Panc1 (cell line): Measurements from ENCODE around the gene MARCHF9. TPM values are rescaled to one million over a fixed set of nuclear protein-coding genes. Genes with fewer than 3 reads are reported as not detected.

Experiments
- ATAC-seq: fragments of 200-7000 bp; cut with Tn5 transposase; 2 replicates; pipeline ENCODE4 v1.9.1; 2020; ENCODE audit warnings: mild to moderate bottlenecking, moderate library complexity
- BruUV-seq: library from RNA; stranded (reverse); fragments of 400-500 nt; replicated peaks from 2 replicates; lab custom pipeline; 2021; lab: Mats Ljungman, UMichigan
- CTCF ChIA-PET: fragments of 300-600 bp; sonication (Branson Sonifier 250); formaldehyde crosslinking; loops from one replicate; lab custom pipeline; 2022; ENCODE audit warnings: antibody characterized with exemption; lab: Charles Lee
- POLR2A ChIA-PET: fragments of 300-600 bp; sonication (Branson Sonifier 250); formaldehyde crosslinking; loops from one replicate; lab custom pipeline; 2022; ENCODE audit warnings: antibody characterized with exemption; lab: Charles Lee
- DNase-seq: peaks from one replicate; pipeline ENCODE4 v3.0.0-alpha.2; 2010; ENCODE audit warnings: low read depth, low spot score
- H3K27ac ChIP-seq: 2 replicates; pipeline ENCODE4 v1.5.1; 2011; ENCODE audit warnings: mild to moderate bottlenecking, low read length, inconsistent platforms
- H3K27me3 ChIP-seq: fragments of 200-500 bp; sonication (Bioruptor generic); 2 replicates; pipeline ENCODE4 v1.6.0; 2014; ENCODE audit warnings: low read length, inconsistent platforms; ENCODE audit not compliant: control insufficient read depth, insufficient read depth
- H3K36me3 ChIP-seq: fragments of 200-500 bp; sonication (Bioruptor generic); 2 replicates; pipeline ENCODE4 v1.5.1; 2014; ENCODE audit warnings: inconsistent platforms, mild to moderate bottlenecking, low read length, moderate library complexity; ENCODE audit not compliant: control insufficient read depth, insufficient read depth
- H3K4me1 ChIP-seq: 2 replicates; pipeline ENCODE4 v1.5.1; 2011; ENCODE audit warnings: inconsistent platforms, mild to moderate bottlenecking, low read length, moderate library complexity; ENCODE audit not compliant: control insufficient read depth, insufficient read depth
- H3K4me3 ChIP-seq, 2 experiments: 2 replicates each; pipeline ENCODE4 v1.5.1; 2011 to 2012; ENCODE audit warnings: low read depth in 2 of 2, low read length in 2 of 2, mild to moderate bottlenecking in 2 of 2, inconsistent platforms in 1 of 2, moderate library complexity in 1 of 2
- H3K9me3 ChIP-seq: fragments of 200-500 bp; sonication (Bioruptor generic); 2 replicates; pipeline ENCODE4 v1.5.1; 2014; ENCODE audit warnings: low read depth, mild to moderate bottlenecking, inconsistent platforms, low read length, moderate library complexity; ENCODE audit not compliant: control insufficient read depth, insufficient read depth
- CTCF ChIP-seq: fragments of 450-650 bp; IDR thresholded peaks from 2 replicates; pipeline ENCODE4 v1.5.1; 2017; ENCODE audit warnings: mild to moderate bottlenecking
- POLR2AphosphoS5 ChIP-seq: IDR thresholded peaks from 2 replicates; pipeline ENCODE4 v1.6.1; 2012; ENCODE audit warnings: mild to moderate bottlenecking, low read depth, low read length, moderate library complexity
- SIN3A ChIP-seq: IDR thresholded peaks from 2 replicates; pipeline ENCODE4 v1.6.1; 2012; ENCODE audit warnings: low read depth, mild to moderate bottlenecking, low read length, moderate library complexity, borderline replicate concordance; ENCODE audit not compliant: insufficient read depth
- TCF7L2 ChIP-seq: IDR thresholded peaks from 2 replicates; pipeline ENCODE4 v1.6.1; 2011; ENCODE audit warnings: mild to moderate bottlenecking, low read depth, low read length, inconsistent platforms
- in situ Hi-C: cut with HindIII; loops from 2 replicates; pipeline ENCODE4 v1.10.0; 2016; ENCODE audit warnings: low sequenced_read_pairs, low pct_unique_long_range_greater_than_20kb
- intact Hi-C: fragments of 100-400 bp; cut with micrococcal nuclease; formaldehyde crosslinking; loops from one replicate; pipeline ENCODE4 v1.10.0; 2022; ENCODE audit not compliant: unreplicated experiment
- total RNA-seq: library from RNA; stranded (reverse); gene quantifications from one replicate; pipeline ENCODE4 v1.2.1, GENCODE V29; 2021; ENCODE audit not compliant: unreplicated experiment
- TF ChIP-seq, protein P1 (sequence below), 2 experiments: IDR thresholded peaks; 2 replicates each; pipeline ENCODE4 v1.6.1; 2011 to 2012; ENCODE audit warnings: low read depth in 2 of 2, control low read depth in 1 of 2, low read length in 1 of 2, mild to moderate bottlenecking in 1 of 2, moderate library complexity in 1 of 2; ENCODE audit not compliant: insufficient read depth in 1 of 2

MARCHF9 gene
- total RNA-seq, 1 experiment from 2014 or later: 2.3 TPM

DNA sequence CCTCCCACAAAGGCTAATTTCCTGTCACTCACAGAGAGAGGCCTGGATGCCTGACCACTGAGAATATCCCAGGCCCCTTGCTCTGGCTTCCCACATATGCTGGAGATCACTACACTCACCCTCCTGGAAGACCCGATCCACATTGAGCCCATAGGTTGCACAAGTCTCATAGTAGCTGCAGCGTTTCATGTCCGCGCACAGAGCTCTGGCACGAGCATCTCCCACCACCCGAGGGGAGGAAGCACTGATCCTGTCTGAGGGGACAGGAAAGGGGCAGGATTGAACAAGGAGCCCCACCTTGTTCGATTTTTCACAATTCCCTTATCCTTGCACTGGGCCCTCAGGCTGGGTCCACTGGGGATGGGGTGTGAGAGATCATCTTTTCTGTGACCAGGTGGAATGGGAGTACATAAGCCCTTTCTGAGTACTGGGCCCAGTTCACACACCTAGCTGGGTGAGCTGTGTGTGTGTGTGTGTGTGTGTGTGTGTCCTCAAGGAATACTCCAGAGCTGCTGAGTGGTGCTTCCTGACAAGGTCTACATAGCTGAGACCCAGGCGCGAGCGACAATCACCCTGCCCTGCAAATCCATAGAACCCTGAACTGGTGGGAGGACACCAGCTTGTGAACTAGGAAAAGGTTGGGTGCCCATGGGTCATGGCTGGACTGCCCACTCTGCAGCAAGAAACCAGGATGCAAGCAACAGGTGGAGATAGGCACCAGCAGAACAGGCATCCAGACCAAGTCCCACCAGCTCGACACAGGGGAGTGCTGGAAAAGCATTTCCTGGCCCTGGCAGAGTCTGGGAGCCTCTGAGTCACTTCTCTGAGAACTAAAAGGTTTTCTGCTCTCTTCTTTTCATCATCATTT, 21.9 kb upstream of the MARCHF9 start:
- no TSS peak for BruUV-seq
- no peak for DNase-seq
- POLR2A ChIA-PET: no interaction called here
- Histone ChIP-seq H3K36me3 (no peaks in the 10 kb centered on the region), H3K27me3 (no peaks in the 10 kb centered on the region; the same call in 1 of the 2 replicates), H3K27ac (no peak overlapping the region), H3K4me1 (peaks cover 7% of the 10 kb centered on the region; the same call in 1 of the 2 replicates), H3K4me3 (no peak overlapping the region), H3K9me3 (no peaks in the 10 kb centered on the region)
- in situ Hi-C loops: no loop called here
- TF ChIP-seq, protein P1, sequence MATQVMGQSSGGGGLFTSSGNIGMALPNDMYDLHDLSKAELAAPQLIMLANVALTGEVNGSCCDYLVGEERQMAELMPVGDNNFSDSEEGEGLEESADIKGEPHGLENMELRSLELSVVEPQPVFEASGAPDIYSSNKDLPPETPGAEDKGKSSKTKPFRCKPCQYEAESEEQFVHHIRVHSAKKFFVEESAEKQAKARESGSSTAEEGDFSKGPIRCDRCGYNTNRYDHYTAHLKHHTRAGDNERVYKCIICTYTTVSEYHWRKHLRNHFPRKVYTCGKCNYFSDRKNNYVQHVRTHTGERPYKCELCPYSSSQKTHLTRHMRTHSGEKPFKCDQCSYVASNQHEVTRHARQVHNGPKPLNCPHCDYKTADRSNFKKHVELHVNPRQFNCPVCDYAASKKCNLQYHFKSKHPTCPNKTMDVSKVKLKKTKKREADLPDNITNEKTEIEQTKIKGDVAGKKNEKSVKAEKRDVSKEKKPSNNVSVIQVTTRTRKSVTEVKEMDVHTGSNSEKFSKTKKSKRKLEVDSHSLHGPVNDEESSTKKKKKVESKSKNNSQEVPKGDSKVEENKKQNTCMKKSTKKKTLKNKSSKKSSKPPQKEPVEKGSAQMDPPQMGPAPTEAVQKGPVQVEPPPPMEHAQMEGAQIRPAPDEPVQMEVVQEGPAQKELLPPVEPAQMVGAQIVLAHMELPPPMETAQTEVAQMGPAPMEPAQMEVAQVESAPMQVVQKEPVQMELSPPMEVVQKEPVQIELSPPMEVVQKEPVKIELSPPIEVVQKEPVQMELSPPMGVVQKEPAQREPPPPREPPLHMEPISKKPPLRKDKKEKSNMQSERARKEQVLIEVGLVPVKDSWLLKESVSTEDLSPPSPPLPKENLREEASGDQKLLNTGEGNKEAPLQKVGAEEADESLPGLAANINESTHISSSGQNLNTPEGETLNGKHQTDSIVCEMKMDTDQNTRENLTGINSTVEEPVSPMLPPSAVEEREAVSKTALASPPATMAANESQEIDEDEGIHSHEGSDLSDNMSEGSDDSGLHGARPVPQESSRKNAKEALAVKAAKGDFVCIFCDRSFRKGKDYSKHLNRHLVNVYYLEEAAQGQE (IDR thresholded peaks at IDR 0.05; ENCODE audit: insufficient read depth in 1 of 2, low read depth in 2 of 2, low read length in 1 of 2): no peak
- TF ChIP-seq TCF7L2 (no peak), POLR2AphosphoS5 (no peak), CTCF (no peak), SIN3A (no peak)
- intact Hi-C loops: no loop called here
- no peak for ATAC-seq
- CTCF ChIA-PET: interaction anchor here (0.5 kb wide), 1 partner anchor 8 kb away, joined by 3 read pairs; no protein-coding TSS in a partner anchor

- DNase-seq: no peak
- BruUV-seq: no TSS peak
- Histone ChIP-seq H3K27ac (no peak overlapping the region), H3K4me1 (peaks cover 7% of the 10 kb centered on the region; the same call in 1 of the 2 replicates), H3K4me3 (no peak overlapping the region), H3K9me3 (no peaks in the 10 kb centered on the region), H3K36me3 (no peaks in the 10 kb centered on the region), H3K27me3 (no peaks in the 10 kb centered on the region; the same call in 1 of the 2 replicates)
- in situ Hi-C loops (no loop called here), intact Hi-C loops (no loop called here)
- TF ChIP-seq SIN3A: no peak
- ATAC-seq: no peak
- POLR2A ChIA-PET: no interaction called here
- CTCF ChIA-PET: no interaction called here
Observed at GRCh38 chr12:57733928-57734327, 21.0 kb upstream of the MARCHF9 start.

DNA sequence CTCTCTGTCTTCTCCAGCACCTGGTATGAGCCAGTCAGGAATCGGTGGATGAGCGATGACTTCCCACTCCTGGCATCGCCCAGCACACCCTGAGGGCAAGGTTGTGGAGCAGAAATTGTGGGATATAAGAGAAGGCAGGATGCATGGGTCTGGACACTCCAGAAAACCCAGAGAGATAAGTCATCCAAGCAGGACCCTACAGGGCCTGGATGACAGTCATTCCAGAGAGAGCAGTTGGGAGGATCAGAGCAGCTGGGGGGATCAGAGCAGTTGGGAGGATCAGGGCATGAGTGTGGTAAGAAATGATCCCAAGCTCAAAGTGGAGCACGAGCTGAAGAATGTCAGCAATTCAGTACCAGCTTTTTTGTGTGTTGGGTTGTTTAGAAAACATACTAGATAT, 20.3 kb upstream of the MARCHF9 start:
- POLR2A ChIA-PET: interaction anchor here (0.7 kb wide), 1 partner anchor 1379 kb away, joined by 3 read pairs; no protein-coding TSS in a partner anchor
- Histone ChIP-seq H3K36me3 (no peaks in the 10 kb centered on the region), H3K27me3 (no peaks in the 10 kb centered on the region; the same call in 1 of the 2 replicates), H3K9me3 (no peaks in the 10 kb centered on the region), H3K4me3 (no peak overlapping the region), H3K4me1 (peaks cover 7% of the 10 kb centered on the region; the same call in 1 of the 2 replicates), H3K27ac (no peak overlapping the region)
- in situ Hi-C loops: no loop called here
- BruUV-seq: no TSS peak
- intact Hi-C loops: no loop called here
- CTCF ChIA-PET: interaction anchor here (1.5 to 1.6 kb wide), 3 partner anchors 8 to 151 kb away, joined by 4 to 9 read pairs (median 5); no protein-coding TSS in a partner anchor
- TF ChIP-seq SIN3A (no peak), POLR2AphosphoS5 (no peak), TCF7L2 (no peak)
- TF ChIP-seq, protein P1 (IDR thresholded peaks at IDR 0.05; ENCODE audit: insufficient read depth in 1 of 2, low read depth in 2 of 2, low read length in 1 of 2): no peak
- ATAC-seq: no peak
- DNase-seq: no peak
